HEK293 (cell line): ENCODE measurements around the gene CHRNA4.

Experiments
- CTCF ChIA-PET: fragments of 350-600 bp; formaldehyde crosslinking; extraction: SDS; loops from one replicate; lab custom pipeline; 2021; ENCODE audit warnings: antibody characterized with exemption; lab: Yijun Ruan, JAX
- POLR2A ChIA-PET: fragments of 300-600 bp; formaldehyde crosslinking; extraction: SDS; loops from one replicate; lab custom pipeline; 2020; ENCODE audit warnings: antibody characterized with exemption, inconsistent platforms; lab: Yijun Ruan, JAX
- H3K27ac ChIP-seq: fragments of 200-500 bp; sonication (Bioruptor generic); 2 replicates; pipeline ENCODE4 v1.5.1; 2014; ENCODE audit warnings: low read depth, low read length, control low read depth, inconsistent platforms; ENCODE audit errors: extremely low read depth
- H3K36me3 ChIP-seq, 2 experiments: fragments of 200-500 bp in 1 of 2; sonication (Bioruptor generic) in 1 of 2; 1 replicate in 1 of 2; 2 replicates in 1 of 2; pipeline ENCODE4 v1.5.1; 2014 to 2017; ENCODE audit warnings: inconsistent platforms in 2 of 2, low read length in 2 of 2; ENCODE audit not compliant: control insufficient read depth in 2 of 2, insufficient read depth in 1 of 2
- H3K4me1 ChIP-seq: fragments of 200-500 bp; sonication (Bioruptor generic); 2 replicates; pipeline ENCODE4 v1.5.1; 2014; ENCODE audit warnings: mild to moderate bottlenecking, low read length, inconsistent platforms; ENCODE audit not compliant: control insufficient read depth, insufficient read depth
- H3K4me3 ChIP-seq: 2 replicates; pipeline ENCODE4 v1.5.1; 2011; ENCODE audit warnings: low read depth, mild to moderate bottlenecking, control low read depth, low read length, moderate library complexity
- H3K9me3 ChIP-seq: fragments of 200-500 bp; sonication (Bioruptor generic); 2 replicates; pipeline ENCODE4 v1.5.1; 2014; ENCODE audit warnings: low read depth, low read length, inconsistent platforms; ENCODE audit not compliant: control insufficient read depth, insufficient read depth
- GLI4 ChIP-seq: fragments of 450-650 bp; formaldehyde crosslinking; IDR thresholded peaks from 2 replicates; pipeline ENCODE4 v1.5.1; 2016; ENCODE audit warnings: missing biosample characterization, missing genetic modification characterization
- KLF7 ChIP-seq: fragments of 450-650 bp; formaldehyde crosslinking; IDR thresholded peaks from 2 replicates; pipeline ENCODE4 v1.5.1; 2016; ENCODE audit warnings: missing biosample characterization, missing genetic modification characterization, borderline replicate concordance
- PRDM1 ChIP-seq: fragments of 450-650 bp; formaldehyde crosslinking; IDR thresholded peaks from 2 replicates; pipeline ENCODE4; 2016; ENCODE audit warnings: missing biosample characterization, missing genetic modification characterization
- ZNF10 ChIP-seq: fragments of 450-650 bp; formaldehyde crosslinking; IDR thresholded peaks from 2 replicates; pipeline ENCODE4 v1.5.1; 2017; ENCODE audit warnings: missing biosample characterization, missing genetic modification characterization
- ZNF211 ChIP-seq: fragments of 450-650 bp; formaldehyde crosslinking; IDR thresholded peaks from 2 replicates; pipeline ENCODE4 v1.5.1; 2016; ENCODE audit warnings: low read depth, missing biosample characterization, missing genetic modification characterization
- ZNF24 ChIP-seq: fragments of 450-650 bp; formaldehyde crosslinking; IDR thresholded peaks from 2 replicates; pipeline ENCODE4 v1.5.1; 2016; ENCODE audit warnings: missing biosample characterization, missing genetic modification characterization
- ZNF26 ChIP-seq: fragments of 450-650 bp; formaldehyde crosslinking; IDR thresholded peaks from 2 replicates; pipeline ENCODE4 v1.5.1; 2016; ENCODE audit warnings: missing biosample characterization, missing genetic modification characterization
- ZNF37A ChIP-seq: fragments of 450-650 bp; IDR thresholded peaks from 2 replicates; pipeline ENCODE4 v1.5.1; 2018; ENCODE audit warnings: missing biosample characterization, missing genetic modification characterization
- ZNF394 ChIP-seq: fragments of 450-650 bp; formaldehyde crosslinking; IDR thresholded peaks from 2 replicates; pipeline ENCODE4 v1.5.1; 2016; ENCODE audit warnings: missing biosample characterization, missing genetic modification characterization, mild to moderate bottlenecking, moderate library complexity, borderline replicate concordance
- ZNF423 ChIP-seq: fragments of 450-650 bp; formaldehyde crosslinking; IDR thresholded peaks from 2 replicates; pipeline ENCODE4 v1.5.1; 2016; ENCODE audit warnings: missing biosample characterization, missing genetic modification characterization
- ZNF48 ChIP-seq: fragments of 450-650 bp; formaldehyde crosslinking; IDR thresholded peaks from 2 replicates; pipeline ENCODE4 v1.5.1; 2016; ENCODE audit warnings: missing biosample characterization, missing genetic modification characterization
- ZNF510 ChIP-seq: fragments of 450-650 bp; formaldehyde crosslinking; IDR thresholded peaks from 2 replicates; pipeline ENCODE4 v1.5.1; 2018; ENCODE audit warnings: mild to moderate bottlenecking, missing genetic modification characterization, missing biosample characterization; ENCODE audit not compliant: insufficient replicate concordance
- ZNF514 ChIP-seq: fragments of 450-650 bp; formaldehyde crosslinking; IDR thresholded peaks from 2 replicates; pipeline ENCODE4 v1.5.1; 2016; ENCODE audit warnings: missing biosample characterization, missing genetic modification characterization
- ZNF555 ChIP-seq: fragments of 450-650 bp; formaldehyde crosslinking; conservative IDR thresholded peaks from 2 replicates; pipeline ENCODE4 v1.5.1; 2017; ENCODE audit warnings: missing biosample characterization, mild to moderate bottlenecking, missing genetic modification characterization, inconsistent platforms
- ZNF560 ChIP-seq: fragments of 450-650 bp; formaldehyde crosslinking; IDR thresholded peaks from 2 replicates; pipeline ENCODE4 v1.5.1; 2017; ENCODE audit warnings: missing biosample characterization, missing genetic modification characterization, borderline replicate concordance
- ZNF639 ChIP-seq: fragments of 450-650 bp; formaldehyde crosslinking; IDR thresholded peaks from 2 replicates; pipeline ENCODE4 v1.5.1; 2016; ENCODE audit warnings: missing biosample characterization, missing genetic modification characterization
- ZNF658 ChIP-seq: fragments of 450-650 bp; formaldehyde crosslinking; IDR thresholded peaks from 2 replicates; pipeline ENCODE4; 2016; ENCODE audit warnings: missing biosample characterization, missing genetic modification characterization
- ZSCAN16 ChIP-seq: fragments of 450-650 bp; formaldehyde crosslinking; IDR thresholded peaks from 2 replicates; pipeline ENCODE4 v1.5.1; 2016; ENCODE audit warnings: missing biosample characterization, missing genetic modification characterization
- TF ChIP-seq, protein P1 (sequence below): fragments of 450-650 bp; formaldehyde crosslinking; IDR thresholded peaks from 2 replicates; pipeline ENCODE4 v1.5.1; 2016; ENCODE audit warnings: missing biosample characterization, missing genetic modification characterization

The CHRNA4 gene

GRCh38 chr20:63369024-63369530, 7.9 kb upstream of the CHRNA4 start (continued):
- TF ChIP-seq ZNF658 (tag by site-specific recombination) (no peak), ZNF24 (no peak), ZSCAN16 (tag by site-specific recombination) (no peak), ZNF394 (tag by site-specific recombination) (no peak), KLF7 (tag by site-specific recombination) (no peak), ZNF514 (tag by site-specific recombination) (no peak), ZNF560 (no peak), ZNF639 (tag by site-specific recombination) (no peak), ZNF510 (tag by site-specific recombination) (no peak), GLI4 (tag by site-specific recombination) (no peak), ZNF423 (tag by site-specific recombination) (no peak), ZNF555 (tag by site-specific recombination) (no peak), ZNF48 (no peak), ZNF26 (tag by site-specific recombination) (no peak), ZNF211 (tag by site-specific recombination) (no peak)
- TF ChIP-seq, protein P1, sequence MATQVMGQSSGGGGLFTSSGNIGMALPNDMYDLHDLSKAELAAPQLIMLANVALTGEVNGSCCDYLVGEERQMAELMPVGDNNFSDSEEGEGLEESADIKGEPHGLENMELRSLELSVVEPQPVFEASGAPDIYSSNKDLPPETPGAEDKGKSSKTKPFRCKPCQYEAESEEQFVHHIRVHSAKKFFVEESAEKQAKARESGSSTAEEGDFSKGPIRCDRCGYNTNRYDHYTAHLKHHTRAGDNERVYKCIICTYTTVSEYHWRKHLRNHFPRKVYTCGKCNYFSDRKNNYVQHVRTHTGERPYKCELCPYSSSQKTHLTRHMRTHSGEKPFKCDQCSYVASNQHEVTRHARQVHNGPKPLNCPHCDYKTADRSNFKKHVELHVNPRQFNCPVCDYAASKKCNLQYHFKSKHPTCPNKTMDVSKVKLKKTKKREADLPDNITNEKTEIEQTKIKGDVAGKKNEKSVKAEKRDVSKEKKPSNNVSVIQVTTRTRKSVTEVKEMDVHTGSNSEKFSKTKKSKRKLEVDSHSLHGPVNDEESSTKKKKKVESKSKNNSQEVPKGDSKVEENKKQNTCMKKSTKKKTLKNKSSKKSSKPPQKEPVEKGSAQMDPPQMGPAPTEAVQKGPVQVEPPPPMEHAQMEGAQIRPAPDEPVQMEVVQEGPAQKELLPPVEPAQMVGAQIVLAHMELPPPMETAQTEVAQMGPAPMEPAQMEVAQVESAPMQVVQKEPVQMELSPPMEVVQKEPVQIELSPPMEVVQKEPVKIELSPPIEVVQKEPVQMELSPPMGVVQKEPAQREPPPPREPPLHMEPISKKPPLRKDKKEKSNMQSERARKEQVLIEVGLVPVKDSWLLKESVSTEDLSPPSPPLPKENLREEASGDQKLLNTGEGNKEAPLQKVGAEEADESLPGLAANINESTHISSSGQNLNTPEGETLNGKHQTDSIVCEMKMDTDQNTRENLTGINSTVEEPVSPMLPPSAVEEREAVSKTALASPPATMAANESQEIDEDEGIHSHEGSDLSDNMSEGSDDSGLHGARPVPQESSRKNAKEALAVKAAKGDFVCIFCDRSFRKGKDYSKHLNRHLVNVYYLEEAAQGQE (tag by site-specific recombination): no peak

DNA sequence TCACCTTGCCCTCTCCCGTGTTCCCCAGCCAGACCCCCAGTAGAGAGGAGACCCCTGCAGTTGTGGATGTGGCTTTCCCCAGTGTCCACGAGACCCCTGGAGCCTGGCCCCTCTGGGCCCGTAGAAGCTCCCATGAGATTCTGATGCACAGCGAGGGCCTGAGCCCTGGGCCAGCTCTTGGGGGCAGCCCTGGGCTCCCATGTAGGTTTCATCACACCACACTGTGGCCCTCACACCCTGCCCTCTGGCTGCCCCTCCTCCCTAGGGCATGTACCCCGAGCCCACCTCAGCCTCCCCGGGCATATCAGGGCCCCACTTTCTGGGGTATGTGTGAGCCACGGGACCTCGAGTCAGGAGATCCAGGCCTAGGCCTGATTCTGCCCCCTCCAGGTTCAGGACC, 7.0 kb upstream of the CHRNA4 start:
- TF ChIP-seq ZNF10 (tag by site-specific recombination) (no peak), PRDM1 (tag by site-specific recombination) (no peak), ZNF37A (tag by site-specific recombination) (no peak), ZNF394 (tag by site-specific recombination) (no peak)
- CTCF ChIA-PET: interaction anchor here (0.7 kb wide), 1 partner anchor 58 kb away, joined by 3 read pairs; no protein-coding TSS in a partner anchor
- Histone ChIP-seq H3K27ac (no peak overlapping the region), H3K9me3 (no peaks in the 10 kb centered on the region), H3K36me3 (no peaks in the 10 kb centered on the region), H3K4me3 (no peak overlapping the region), H3K4me1 (no peaks in the 10 kb centered on the region)
- POLR2A ChIA-PET: interaction anchor here (0.9 kb wide), 1 partner anchor 96 kb away, joined by 3 read pairs; the partner anchor contains the start of gene ARFGAP1
